HG02571 (cell line): Measurements from ENCODE around the gene NALCN.

Experiments used
- ATAC-seq: cut with Tn5 transposase; IDR thresholded peaks from one replicate; pipeline ENCODE4 v1.9.1; 2021; ENCODE audit warnings: mild to moderate bottlenecking, moderate library complexity; ENCODE audit not compliant: unreplicated experiment

NALCN gene

GRCh38 chr13:101036546-101036945 lies 379.8 kb downstream of the NALCN start:
- no peak for ATAC-seq

- ATAC-seq, result no peak
These were observed 381.1 kb downstream of the NALCN start for GRCh38 chr13:101035119-101035620.

- no peak for ATAC-seq
These were observed 389.4 kb downstream of the NALCN start for GRCh38 chr13:101026736-101027398.

GRCh38 chr13:101026328-101026727 lies 390.0 kb downstream of the NALCN start:
- ATAC-seq, result no peak

- no peak for ATAC-seq
These were observed 390.4 kb downstream of the NALCN start for GRCh38 chr13:101025925-101026324.

- no peak for ATAC-seq
These were observed 390.8 kb downstream of the NALCN start for GRCh38 chr13:101025519-101025918.

- ATAC-seq, result no peak
These were observed 397.2 kb downstream of the NALCN start for GRCh38 chr13:101019126-101019525.

- no peak for ATAC-seq
These were observed 397.6 kb downstream of the NALCN start for GRCh38 chr13:101018720-101019119.

- no peak for ATAC-seq
These were observed 399.0 kb downstream of the NALCN start for GRCh38 chr13:101017123-101017872.

GRCh38 chr13:101016475-101016874 lies 399.8 kb downstream of the NALCN start:
- ATAC-seq, result no peak

- no peak for ATAC-seq
These were observed 403.1 kb downstream of the NALCN start for GRCh38 chr13:101013245-101013644.

- no peak for ATAC-seq
These were observed 406.2 kb downstream of the NALCN start for GRCh38 chr13:101010100-101010499.

- no peak for ATAC-seq
These were observed 409.1 kb downstream of the NALCN start for GRCh38 chr13:101007245-101007644.
